Erythroblast (primary cell): ENCODE measurements around the gene CROCC2.

Experiments
- GATA1 ChIP-seq: IDR thresholded peaks from 2 replicates; pipeline ENCODE4 v1.6.1; 2011; ENCODE audit warnings: low read depth, mild to moderate bottlenecking, control low read depth, low read length, moderate library complexity
- POLR2A ChIP-seq: IDR thresholded peaks from 2 replicates; pipeline ENCODE4 v1.6.1; 2011; ENCODE audit warnings: mild to moderate bottlenecking, low read length

GRCh38 chr2:241009191-241009590 lies 103.1 kb downstream of the CROCC2 start:
- no peak for TF ChIP-seq POLR2A
- no peak for TF ChIP-seq GATA1
